Ishikawa (cell line): ENCODE measurements around the gene EXOC4.

Experiments used
- CEBPB ChIP-seq: IDR thresholded peaks from 2 replicates; pipeline ENCODE4 v1.6.1; 2012
- CREB1 ChIP-seq: IDR thresholded peaks from 2 replicates; pipeline ENCODE4 v1.6.1; 2012; ENCODE audit warnings: low read depth
- EGR1 ChIP-seq: IDR thresholded peaks from 2 replicates; pipeline ENCODE4 v1.6.1; 2012
- EP300 ChIP-seq: IDR thresholded peaks from 2 replicates; pipeline ENCODE4 v1.6.1; 2012; ENCODE audit warnings: borderline replicate concordance
- FOXM1 ChIP-seq: IDR thresholded peaks from 2 replicates; pipeline ENCODE4 v1.6.1; 2012; ENCODE audit warnings: low read depth, borderline replicate concordance
- MAX ChIP-seq: IDR thresholded peaks from 2 replicates; pipeline ENCODE4 v1.6.1; 2012
- NFIC ChIP-seq: IDR thresholded peaks from 2 replicates; pipeline ENCODE4 v1.6.1; 2012
- RAD21 ChIP-seq: IDR thresholded peaks from 2 replicates; pipeline ENCODE4 v1.6.1; 2012; ENCODE audit warnings: low read depth
- REST ChIP-seq: IDR thresholded peaks from 2 replicates; pipeline ENCODE4 v1.6.1; 2012; ENCODE audit warnings: low read depth, mild to moderate bottlenecking
- TAF1 ChIP-seq: IDR thresholded peaks from 2 replicates; pipeline ENCODE4 v1.6.1; 2012; ENCODE audit warnings: low read depth, mild to moderate bottlenecking
- TCF12 ChIP-seq: IDR thresholded peaks from 2 replicates; pipeline ENCODE4 v1.6.1; 2012; ENCODE audit warnings: low read depth
- TEAD4 ChIP-seq: IDR thresholded peaks from 2 replicates; pipeline ENCODE4 v1.6.1; 2012
- USF1 ChIP-seq: IDR thresholded peaks from 2 replicates; pipeline ENCODE4 v1.6.1; 2012
- YY1 ChIP-seq: IDR thresholded peaks from 2 replicates; pipeline ENCODE4 v1.6.1; 2012; ENCODE audit warnings: low read depth
- ZBTB7A ChIP-seq: IDR thresholded peaks from 2 replicates; pipeline ENCODE4 v1.6.1; 2012; ENCODE audit warnings: low read depth

EXOC4 gene

GRCh38 chr7:133812877-133813276 lies 560.0 kb downstream of the EXOC4 start:
- TF ChIP-seq TAF1 (no peak), YY1 (no peak), REST (no peak), TCF12 (no peak), MAX (no peak), TEAD4 (no peak), RAD21 (no peak), CEBPB (no peak), USF1 (no peak), CREB1 (no peak), FOXM1 (no peak), EP300 (no peak), ZBTB7A (no peak), NFIC (no peak), EGR1 (no peak)

- no peak for TF ChIP-seq TEAD4
- no peak for TF ChIP-seq USF1
- TF ChIP-seq CREB1 = no peak
- no peak for TF ChIP-seq EP300
- TF ChIP-seq TCF12 = no peak
- no peak for TF ChIP-seq REST
- TF ChIP-seq FOXM1 = no peak
- no peak for TF ChIP-seq TAF1
- no peak for TF ChIP-seq YY1
- no peak for TF ChIP-seq NFIC
- no peak for TF ChIP-seq MAX
- TF ChIP-seq ZBTB7A = no peak
- TF ChIP-seq RAD21 = no peak
- no peak for TF ChIP-seq EGR1
- TF ChIP-seq CEBPB = no peak
Measured at GRCh38 chr7:133815611-133816210, 562.8 kb downstream of the EXOC4 start.

GRCh38 chr7:133819695-133820094 lies 566.8 kb downstream of the EXOC4 start:
- TF ChIP-seq RAD21 (no peak), YY1 (no peak), TAF1 (no peak), EP300 (no peak), ZBTB7A (no peak), CREB1 (no peak), CEBPB (no peak), EGR1 (no peak), TCF12 (no peak), REST (no peak), TEAD4 (no peak), USF1 (no peak)

GRCh38 chr7:133820584-133820983 lies 567.7 kb downstream of the EXOC4 start:
- TF ChIP-seq EGR1 (no peak), ZBTB7A (no peak), EP300 (no peak), FOXM1 (no peak), TEAD4 (no peak), USF1 (no peak), NFIC (no peak), MAX (no peak), YY1 (no peak)
